Suprapubic skin (tissue), 3 donors: Measurements from ENCODE around the gene SLC35E3.
"Not testable (repeated sequence)": the region's sequence is repeated elsewhere in the genome, so short reads cannot be mapped to it uniquely, and the experiment has no call there.

Experiments used
- EP300 ChIP-seq: sonication (generic); formaldehyde crosslinking; IDR thresholded peaks from one replicate; pipeline ENCODE4 v1.6.1; 2017; ENCODE audit warnings: antibody characterized with exemption
- POLR2A ChIP-seq, 2 donors: fragments of 450-650 bp; IDR thresholded peaks; one replicate each; pipeline ENCODE4 v1.6.1; 2017; ENCODE audit warnings: antibody characterized with exemption in 2 of 2, mild to moderate bottlenecking in 2 of 2, moderate library complexity in 2 of 2
- TF ChIP-seq, protein P1 (sequence below), 2 donors: fragments of 200-600 bp in 1 of 2; fragments of 450-650 bp in 1 of 2; sonication (generic) in 1 of 2; IDR thresholded peaks; one replicate each; pipeline ENCODE4 v1.5.1; 2016 to 2019; ENCODE audit warnings: antibody characterized with exemption in 2 of 2, mild to moderate bottlenecking in 1 of 2, moderate library complexity in 1 of 2

DNA sequence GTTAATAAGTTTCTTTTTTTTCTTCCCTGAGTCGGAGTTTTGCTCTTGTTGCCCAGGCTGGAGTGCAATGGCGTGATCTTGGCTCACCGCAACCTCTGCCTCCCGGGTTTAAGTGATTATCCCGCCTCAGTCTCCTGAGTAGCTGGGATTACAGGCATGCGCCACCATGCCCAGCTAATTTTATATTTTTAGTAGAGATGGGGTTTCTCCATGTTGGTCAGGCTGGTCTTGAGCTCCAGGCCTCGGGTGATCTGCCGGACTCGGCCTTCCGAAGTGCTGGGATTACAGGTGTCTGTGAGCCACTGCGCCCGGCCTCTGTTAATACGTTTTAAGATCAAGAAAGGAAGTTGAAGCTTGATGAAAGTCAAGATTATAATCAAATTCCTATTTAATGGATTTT is 73.5 kb downstream of the SLC35E3 start:
- not testable (repeated sequence) for TF ChIP-seq POLR2A (IDR thresholded peaks at IDR 0.05); EP300
- TF ChIP-seq, protein P1, sequence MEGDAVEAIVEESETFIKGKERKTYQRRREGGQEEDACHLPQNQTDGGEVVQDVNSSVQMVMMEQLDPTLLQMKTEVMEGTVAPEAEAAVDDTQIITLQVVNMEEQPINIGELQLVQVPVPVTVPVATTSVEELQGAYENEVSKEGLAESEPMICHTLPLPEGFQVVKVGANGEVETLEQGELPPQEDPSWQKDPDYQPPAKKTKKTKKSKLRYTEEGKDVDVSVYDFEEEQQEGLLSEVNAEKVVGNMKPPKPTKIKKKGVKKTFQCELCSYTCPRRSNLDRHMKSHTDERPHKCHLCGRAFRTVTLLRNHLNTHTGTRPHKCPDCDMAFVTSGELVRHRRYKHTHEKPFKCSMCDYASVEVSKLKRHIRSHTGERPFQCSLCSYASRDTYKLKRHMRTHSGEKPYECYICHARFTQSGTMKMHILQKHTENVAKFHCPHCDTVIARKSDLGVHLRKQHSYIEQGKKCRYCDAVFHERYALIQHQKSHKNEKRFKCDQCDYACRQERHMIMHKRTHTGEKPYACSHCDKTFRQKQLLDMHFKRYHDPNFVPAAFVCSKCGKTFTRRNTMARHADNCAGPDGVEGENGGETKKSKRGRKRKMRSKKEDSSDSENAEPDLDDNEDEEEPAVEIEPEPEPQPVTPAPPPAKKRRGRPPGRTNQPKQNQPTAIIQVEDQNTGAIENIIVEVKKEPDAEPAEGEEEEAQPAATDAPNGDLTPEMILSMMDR (IDR thresholded peaks at IDR 0.05): not testable (repeated sequence)
